ENCODE results near the gene NTM. TPM values are rescaled to one million over a fixed set of nuclear protein-coding genes. Genes with fewer than 3 reads are reported as not detected.
"Not testable (repeated sequence)": the region's sequence is repeated elsewhere in the genome, so short reads cannot be mapped to it uniquely, and the experiment has no call there.

Gene NTM
- total RNA-seq, 1 donor from 2014 or later, result not detected

DNA sequence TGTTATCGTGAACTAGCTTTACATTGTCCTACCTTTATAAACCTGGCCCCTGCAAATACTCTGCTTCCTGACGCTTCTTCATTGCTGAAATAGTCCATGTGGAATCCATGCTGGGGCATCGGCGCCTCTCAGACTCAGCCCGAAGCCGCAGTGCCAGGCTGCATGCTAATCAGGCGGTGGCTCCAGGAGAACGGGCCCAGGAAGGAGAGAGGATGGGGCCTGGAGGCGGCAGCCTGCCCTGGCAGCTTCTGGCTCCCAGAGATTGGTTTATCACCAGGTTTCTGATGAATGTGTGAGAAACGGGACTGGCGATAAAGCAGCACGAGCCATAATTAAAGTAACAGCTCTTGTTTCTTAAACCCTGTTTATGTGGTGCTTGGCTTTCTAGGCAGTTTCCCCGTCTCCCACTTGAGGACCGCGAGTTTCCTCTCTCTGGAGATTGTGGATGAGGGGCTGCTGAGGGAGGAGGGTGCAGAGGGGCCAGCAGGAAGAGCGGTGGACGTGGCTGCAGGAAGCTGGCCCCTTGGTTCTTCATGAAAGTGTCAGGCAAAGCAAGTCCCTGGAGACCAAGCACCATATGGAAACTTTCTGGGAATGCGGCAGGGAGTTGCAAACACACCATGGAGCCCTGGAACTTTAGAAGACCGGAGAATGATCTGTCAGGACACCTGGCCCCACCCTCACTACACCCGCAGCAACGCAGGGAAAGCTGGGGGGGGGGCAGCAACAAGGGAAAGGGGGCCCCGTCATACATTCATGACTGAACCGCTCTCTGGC is 93.4 kb downstream of the NTM start:
- no peak for DNase-seq (ENCODE audit: low read depth in 2 of 2)

DNA sequence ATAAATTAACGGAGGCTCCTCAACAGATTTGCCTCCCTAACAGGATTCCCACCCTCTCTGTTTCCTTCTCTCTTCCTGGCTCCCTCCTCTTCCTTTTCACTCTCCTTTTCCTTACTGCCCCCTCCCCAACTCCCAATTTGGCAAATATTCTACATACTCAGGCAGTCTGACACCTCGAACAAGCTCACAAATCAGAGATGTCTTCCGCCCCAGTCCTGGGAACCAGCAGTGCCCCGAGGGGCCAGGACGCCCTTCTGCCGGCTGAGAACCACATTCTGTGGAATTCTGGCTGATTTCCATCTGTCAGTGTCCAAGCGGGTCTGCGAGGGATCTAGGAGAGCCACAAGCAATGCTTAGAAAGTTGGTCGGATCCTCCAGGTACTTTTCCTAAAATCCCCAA is 94.0 kb downstream of the NTM start:
- DNase-seq (ENCODE audit: low read depth in 2 of 2), result no peak

DNA sequence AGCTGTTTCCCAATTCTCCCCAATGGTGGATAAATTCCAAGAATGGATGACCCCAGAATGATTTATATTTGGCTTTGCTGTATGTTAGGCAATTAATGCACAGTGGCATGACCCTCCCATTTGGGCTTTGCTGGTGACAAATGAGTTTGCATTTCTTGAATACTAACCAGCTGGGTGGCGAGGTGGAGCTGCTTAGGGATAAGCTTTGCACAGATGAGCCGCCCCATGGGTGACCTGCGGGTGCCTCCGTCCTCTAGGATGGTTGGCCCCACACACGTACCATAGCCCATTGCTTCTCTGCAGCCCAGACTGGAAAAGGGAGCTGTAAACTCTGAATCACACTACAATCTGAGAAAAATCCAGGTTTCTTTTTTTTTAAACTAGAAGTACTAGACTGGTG is 94.6 kb downstream of the NTM start:
- DNase-seq (ENCODE audit: low read depth in 2 of 2), result no peak

DNA sequence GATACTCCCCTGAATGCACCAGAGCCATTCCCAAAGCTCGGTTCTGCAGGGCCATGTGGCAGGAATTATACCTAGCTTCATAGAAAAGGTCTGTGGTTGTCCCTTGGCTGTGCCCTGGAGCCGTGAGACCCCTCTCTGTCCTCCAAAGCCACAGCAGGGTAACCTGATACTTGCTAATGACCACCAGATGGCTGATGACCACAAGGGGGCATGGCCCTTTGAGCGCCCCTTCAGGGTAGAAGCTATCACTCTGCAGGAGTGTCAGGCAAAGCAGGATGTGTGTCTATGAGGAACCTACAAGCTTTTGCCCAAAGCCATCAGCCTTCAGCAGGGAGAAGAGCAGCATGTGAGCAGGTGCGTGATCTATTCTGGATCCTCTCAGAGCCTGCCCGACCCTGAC is 95.3 kb downstream of the NTM start:
- no peak for DNase-seq (ENCODE audit: low read depth in 2 of 2)

DNA sequence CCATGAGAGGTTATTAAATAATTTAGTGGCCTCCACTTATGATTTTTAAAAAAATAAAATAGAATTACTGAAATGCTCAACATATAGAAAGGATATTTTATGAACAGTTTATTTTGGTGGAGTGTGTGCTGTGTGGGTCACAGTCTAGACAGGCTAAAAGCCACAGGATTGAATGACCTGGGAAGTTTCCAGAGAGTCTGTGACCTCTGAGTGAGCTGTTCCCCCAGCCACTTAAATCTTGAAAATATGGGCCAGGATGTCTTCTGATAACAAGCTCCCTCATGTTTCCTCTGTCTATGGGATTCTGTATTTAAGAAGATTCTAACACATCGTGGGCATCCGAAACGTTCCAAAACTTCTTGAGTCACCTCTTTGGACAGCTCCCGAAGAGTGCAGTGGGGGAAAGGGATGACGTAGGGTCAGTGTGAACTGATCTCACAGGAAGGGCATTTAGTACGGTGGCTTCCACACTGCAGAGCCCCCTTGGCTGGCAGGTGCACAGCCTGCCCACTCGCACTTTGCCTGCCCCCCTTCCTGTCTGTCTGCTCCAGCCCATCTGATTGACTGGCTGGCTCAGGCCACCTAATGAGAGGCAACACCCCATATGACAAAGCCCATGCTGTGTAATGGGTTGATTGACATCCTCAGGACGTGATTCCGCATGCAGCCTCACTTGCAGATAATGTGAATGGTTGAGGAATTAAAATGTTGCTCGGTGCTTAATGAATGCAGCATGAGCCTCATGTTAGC is 97.4 kb downstream of the NTM start:
- DNase-seq (ENCODE audit: low read depth in 2 of 2), result no peak

DNA sequence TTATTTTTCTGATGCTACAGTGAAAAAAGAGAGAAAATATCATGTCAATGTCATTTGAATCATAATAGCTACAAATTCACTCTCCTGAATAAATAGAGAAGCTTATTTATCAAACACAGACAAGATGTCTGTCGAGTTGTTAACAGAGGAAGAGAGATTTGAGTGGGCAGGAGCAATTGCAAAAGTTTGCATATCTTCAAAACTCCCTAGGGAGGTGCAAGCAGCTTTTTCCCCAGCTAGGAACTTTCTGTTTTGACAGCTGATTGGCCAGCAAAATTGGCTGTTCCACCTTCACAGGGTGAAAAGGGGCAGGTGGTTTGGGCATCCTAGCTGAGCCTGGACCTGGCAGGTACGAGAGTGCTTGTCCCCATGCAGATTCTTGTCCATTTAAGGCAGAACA is 98.2 kb downstream of the NTM start:
- DNase-seq (ENCODE audit: low read depth in 2 of 2), result no peak

DNA sequence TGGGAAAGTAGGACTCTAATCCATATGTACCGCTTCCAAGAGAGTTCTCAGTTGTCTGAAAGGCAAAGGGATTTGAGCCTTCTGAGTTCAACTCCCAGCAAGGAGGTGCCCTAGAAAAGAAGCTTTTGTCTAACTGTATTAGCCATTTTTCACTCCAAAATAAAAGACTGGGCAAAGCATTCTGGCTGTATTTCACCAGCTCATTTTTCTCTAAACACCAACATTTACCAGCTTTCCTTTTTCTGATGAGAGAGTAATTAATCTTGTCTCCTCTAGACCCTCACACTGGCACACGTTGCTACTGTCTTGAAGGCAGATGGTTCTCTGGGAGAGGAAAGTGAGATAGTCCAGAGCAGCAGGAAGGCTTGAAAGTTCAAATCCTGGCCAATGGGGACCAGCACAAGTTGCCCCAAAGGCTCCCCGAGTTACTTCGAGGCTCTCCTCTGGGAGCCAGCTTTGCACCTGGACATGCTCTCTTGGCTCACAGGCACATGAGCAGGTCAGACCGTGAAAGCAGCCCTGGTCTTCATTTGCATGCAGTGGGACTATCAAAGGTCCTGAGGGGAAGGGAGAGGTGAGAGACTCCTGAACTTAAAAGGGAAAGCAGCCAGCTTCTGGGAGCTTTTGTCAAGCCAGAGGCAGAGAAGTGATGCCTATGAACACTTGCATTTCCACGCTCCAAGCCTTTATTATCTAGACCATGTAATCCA is 100.0 kb downstream of the NTM start:
- no peak for DNase-seq (ENCODE audit: low read depth in 2 of 2)

DNA sequence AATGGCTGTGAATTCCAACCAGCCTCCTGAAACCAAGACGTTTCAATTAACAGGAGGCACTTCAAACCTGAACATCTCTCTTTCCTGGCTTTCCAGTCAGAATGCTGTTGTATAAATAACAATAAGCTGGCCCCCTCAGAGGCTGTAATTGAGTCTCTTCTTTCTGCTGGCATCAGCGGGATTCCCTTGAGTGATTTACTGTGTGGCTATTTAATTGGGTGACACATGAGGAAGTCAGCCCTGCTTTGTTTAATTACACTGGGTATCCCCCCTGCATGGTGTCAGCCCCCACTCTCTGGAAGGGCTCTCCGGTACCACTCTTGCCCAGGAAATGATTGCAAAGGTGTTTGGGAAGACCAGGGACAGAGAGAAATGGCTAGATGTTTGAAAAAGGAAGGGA is 101.6 kb downstream of the NTM start:
- no peak for DNase-seq (ENCODE audit: low read depth in 2 of 2)

DNA sequence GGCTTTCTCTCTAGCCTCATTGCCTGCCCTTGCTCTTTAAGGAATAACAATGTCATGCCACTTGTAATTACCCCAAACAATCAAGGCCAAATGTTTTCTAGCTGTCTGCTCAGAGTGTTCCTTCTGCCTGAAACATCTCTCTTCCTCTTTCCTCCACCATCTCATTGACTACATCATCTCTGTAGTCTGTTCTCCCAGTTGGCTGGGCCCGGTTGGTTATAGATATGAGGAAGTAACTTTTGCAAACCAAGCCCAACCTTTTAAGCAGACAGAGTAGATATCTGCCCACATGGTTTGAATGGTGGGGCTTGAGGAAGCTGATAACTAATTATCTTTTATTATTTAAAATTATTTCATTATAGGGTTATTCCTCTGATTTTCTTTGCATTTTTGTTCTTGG is 104.5 kb downstream of the NTM start:
- no peak for DNase-seq (ENCODE audit: low read depth in 2 of 2)

DNA sequence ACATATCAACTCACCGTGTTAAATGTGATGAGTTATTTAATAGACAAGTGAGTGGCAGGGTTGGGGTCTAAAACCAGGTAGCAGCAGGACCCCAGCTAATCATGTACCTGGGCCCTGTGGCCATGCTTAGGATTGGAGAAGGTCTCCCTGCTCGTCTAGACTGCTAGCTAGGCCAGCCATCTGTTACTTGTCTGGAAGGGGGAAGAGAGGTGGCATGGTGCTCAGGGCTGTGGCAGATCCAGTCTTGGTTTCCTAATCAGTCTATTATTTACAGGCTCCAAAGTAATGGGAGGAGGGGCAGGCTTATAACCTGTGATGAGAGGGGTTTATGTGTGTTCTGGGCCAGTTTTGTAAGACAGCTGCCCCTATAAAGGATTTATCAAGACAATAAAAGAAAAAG is 105.9 kb downstream of the NTM start:
- no peak for DNase-seq (ENCODE audit: low read depth in 2 of 2)

DNA sequence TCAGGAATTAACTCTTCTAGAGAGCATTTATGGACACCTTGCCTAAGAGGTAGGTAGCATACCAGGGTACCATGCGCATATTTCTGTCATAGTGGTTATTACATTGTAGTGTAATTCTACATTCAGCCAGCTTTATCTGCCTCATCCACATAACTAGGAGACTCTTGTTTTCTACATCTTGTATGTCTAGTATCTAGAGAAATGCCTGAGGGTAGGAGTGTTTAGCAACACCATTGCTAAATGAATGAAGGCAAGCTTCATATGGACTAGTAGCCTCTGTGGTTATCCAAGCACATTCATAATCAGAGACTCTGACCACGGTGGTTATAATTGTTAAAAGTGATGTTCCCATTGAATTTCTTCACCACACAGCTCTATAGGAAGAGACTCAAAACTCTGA is 107.9 kb downstream of the NTM start:
- DNase-seq (ENCODE audit: low read depth in 2 of 2), result no peak

DNA sequence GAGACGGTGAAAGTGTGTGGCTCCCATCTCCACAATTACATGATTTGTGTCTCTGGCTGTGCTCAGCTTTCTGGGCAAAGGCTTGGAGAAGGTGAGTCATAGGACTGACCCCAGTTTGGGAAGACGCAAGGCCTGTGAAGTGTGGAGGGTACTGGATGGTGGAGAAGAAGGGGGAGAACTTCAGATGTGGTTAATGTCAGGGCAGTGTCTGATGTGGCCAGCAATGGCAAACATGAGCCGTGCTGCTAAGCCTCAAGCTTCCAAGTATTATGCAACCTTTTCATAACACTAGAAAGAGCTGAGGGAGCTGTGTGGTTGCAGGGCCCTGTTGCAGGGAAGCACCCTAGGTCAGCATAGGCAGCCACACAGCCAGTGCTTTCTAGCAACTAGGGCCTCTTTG is 110.9 kb downstream of the NTM start:
- no peak for DNase-seq (ENCODE audit: low read depth in 2 of 2)

DNA sequence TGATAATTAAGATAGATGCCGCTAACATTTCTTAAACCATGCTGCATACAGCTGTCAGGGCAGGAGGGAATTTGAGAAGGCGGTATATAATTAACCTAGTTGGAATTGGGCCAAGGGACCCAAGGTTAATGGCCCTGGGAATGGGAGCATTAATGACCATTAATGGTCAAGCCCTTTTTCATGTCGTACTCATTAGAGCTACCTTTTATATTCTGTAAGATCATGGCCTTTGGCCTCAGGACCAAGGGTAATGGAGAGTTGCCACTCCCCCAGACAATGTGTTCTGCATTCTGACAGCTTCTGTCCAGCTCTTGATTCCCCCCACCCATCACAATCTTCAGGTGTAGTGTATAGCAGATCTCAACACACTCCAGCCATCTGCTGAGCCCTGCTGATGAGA is 111.6 kb downstream of the NTM start:
- DNase-seq (ENCODE audit: low read depth in 2 of 2), result no peak

DNA sequence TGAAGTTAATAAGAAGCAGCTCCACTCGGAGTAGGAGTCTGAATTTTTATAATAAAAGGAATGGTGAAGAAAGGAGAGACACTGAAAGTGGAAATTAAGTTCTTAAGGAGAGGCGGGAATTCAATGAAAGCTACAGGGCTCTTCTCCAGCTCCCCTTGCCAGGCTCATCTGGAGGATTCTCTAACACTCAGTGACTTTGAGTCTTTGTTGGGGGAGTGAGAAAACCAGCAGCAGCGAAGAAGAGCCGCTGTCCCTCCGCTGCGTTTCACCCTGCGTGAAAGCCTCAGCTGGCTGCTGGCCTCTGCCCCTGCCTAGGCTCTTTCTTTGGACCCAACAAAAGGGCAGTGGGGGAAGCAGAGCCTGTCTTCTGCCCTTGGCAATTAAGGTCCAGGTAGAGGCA is 113.0 kb downstream of the NTM start:
- no peak for DNase-seq (ENCODE audit: low read depth in 2 of 2)

DNA sequence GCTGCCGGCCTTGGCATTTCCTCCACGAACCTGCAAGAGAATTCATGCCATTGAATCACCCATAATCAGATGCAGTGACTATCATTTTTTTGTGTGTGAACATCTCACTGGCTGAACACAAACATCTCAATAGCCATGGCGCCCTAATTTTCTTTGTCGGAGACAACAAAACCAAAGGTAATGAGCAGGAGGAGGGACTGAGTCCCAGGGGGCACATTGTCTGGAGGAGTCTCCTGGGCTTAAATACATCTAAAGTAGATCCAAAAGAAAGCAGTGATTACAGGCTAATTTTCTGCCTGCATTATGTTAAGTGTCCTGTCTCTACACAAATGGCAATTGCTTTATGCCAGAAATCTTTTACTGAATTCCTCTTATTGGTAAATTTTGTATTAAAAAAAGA is 113.5 kb downstream of the NTM start:
- no peak for DNase-seq (ENCODE audit: low read depth in 2 of 2)

DNA sequence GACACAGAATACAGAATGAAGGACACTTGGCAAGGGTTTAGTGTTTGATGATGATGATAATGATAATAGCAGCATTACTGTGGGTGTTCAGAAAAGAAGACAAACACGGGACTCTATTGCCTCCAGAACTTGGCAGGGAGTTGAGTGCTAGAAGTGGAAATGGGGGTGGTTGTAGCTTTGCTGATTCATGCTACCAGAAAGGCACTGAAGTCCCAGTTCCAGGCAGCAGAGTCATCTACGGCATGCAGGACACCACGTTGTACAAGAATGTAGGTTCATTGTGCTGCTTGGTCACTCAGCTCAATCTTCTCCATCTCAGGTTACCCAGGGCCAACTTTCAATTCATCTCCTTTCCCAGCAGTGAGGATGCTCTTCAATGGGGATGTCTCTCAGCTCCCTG is 115.7 kb downstream of the NTM start:
- DNase-seq (ENCODE audit: low read depth in 2 of 2), result no peak

DNA sequence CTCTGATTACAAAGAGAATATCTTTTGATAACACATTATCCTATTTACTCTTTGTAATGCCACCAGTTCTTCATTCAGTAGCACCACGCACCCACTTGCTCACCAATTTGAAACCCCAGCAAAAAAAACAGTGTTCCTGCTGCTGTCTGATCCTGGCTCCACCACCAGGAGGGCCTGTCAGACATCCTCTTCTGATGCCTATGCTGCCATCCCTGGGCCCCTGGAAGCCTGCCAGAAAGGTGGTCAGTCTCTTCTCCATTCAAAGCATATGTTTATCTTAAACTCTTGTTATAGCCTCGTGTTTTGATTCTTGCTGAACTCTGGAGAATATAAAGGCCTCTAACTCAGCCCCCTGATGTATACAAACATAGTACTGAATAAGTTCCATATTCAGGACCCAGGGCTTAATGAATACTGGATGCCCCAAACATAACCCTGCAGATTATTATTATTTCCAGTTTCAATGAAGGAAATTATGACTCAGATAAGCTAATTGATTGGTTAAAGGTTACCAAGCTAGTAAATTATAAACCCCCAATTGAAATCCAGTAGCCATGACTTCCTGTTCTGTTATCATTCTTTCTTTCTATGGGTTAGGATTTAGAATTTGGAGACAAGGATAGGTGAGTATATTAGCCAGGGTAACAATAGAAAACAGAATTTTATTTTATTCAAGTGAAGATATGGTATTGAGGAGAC is 116.7 kb downstream of the NTM start:
- DNase-seq (ENCODE audit: low read depth in 2 of 2), result no peak

DNA sequence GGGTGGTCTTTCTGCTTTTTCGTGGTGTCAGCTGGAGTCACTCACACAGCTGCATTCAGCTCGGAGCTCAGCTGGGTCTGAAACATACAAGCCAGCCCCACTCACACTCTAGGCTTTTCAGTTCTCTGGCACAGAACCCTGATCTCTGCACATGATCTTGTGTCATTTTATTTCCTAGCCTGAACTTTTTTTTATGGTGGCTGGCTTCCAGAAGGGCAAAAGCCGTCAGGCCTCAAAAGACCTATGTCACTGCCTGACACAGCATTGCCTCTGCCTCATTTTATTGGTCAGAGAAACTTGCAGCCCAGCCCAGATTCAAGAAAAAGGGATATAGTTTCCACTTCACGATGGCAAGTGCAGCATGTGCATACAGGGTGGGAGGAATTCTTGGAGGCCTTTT is 117.8 kb downstream of the NTM start:
- DNase-seq (ENCODE audit: low read depth in 2 of 2), result no peak

DNA sequence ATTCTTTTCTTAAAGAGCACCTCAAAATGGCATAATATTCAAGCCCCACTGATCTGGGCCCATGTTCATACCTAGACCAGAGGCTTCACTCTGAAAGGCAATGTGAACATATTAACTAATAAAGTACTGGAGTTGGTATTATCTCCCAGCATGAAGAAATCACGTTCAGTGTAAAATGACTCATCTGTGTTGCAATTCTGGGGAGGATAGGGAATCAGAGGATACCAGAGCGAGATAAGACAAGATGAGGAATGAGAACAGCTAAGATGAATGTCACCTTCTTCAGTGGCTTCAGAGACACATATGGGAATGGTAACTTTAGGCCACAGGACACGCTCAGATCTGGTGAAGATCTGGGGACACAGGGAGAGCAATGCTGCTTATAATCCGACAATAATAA is 121.1 kb downstream of the NTM start:
- no peak for DNase-seq (ENCODE audit: low read depth in 2 of 2)

DNA sequence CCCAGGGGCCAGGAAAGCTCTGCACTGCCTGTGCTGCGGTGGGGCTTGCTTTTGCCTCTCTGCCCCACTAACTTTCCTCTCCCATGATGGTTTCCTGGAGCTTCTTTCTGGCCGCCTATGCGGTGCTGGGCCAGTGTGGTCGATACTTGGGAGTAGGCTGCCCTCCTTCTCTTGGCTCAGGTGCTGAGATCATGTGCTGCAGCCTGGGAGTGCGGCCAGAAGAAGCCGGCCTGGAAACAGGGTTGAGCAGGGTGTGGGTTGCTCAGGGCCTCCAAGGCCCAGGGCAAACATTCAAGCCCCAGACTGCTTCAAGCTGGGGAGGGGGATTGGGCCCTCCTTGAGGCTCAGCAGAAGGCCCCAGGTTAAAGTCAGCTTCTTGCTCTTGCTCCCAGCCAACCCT is 125.0 kb downstream of the NTM start:
- DNase-seq (ENCODE audit: low read depth in 2 of 2), result no peak

DNA sequence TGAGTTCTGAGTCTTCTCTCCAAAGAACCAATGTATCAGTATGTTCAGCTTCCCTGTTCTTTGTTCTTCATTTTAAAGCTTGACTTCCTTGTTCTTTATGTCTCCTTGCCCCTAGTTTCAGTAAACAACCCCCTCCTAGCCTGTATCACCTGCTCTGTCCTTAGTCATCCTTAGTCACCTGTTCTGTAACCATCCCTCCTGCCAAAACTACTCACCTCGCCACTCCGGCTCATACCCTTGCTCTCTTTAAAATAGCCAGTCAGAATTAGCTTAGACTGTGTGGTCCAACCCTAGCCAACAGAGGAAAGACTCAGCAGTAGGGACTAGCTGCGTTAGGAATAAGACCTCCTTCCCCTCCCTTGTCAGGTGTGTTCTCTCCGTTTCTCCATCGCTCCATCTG is 127.3 kb downstream of the NTM start:
- not testable (repeated sequence) for DNase-seq (ENCODE audit: low read depth in 2 of 2)

DNA sequence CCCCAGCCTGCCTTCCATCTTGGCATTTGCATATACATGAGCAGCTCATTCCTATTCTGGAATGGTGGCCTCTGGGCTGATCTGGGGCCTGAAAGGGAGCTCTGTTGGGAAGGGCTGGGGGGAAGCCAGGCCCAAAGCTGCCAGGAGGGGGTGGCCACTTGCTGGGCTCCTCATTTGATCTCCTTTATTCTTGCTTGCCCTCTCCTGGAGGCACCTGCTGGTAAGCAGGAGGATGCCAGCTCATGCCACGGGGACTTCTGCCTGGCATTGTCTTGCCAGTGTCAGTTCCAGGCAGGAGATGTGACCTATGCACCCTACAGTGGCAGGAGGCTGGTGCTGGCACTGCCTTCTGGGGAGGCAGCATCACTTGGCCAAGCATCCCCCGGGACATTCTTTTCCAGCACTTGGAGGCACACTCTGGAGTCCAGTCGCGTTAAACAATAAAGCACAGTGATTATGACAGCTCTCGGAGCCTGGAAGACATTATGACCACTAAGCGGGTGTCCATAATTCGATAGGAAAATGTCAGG is 128.3 kb downstream of the NTM start:
- DNase-seq (ENCODE audit: low read depth in 2 of 2), result no peak

All from lung microvascular endothelial cell (primary cell).